ENCODE measurements around the gene RAD50.
"Not testable (repeated sequence)": the region's sequence is repeated elsewhere in the genome, so short reads cannot be mapped to it uniquely, and the experiment has no call there.

RAD50 gene

DNA sequence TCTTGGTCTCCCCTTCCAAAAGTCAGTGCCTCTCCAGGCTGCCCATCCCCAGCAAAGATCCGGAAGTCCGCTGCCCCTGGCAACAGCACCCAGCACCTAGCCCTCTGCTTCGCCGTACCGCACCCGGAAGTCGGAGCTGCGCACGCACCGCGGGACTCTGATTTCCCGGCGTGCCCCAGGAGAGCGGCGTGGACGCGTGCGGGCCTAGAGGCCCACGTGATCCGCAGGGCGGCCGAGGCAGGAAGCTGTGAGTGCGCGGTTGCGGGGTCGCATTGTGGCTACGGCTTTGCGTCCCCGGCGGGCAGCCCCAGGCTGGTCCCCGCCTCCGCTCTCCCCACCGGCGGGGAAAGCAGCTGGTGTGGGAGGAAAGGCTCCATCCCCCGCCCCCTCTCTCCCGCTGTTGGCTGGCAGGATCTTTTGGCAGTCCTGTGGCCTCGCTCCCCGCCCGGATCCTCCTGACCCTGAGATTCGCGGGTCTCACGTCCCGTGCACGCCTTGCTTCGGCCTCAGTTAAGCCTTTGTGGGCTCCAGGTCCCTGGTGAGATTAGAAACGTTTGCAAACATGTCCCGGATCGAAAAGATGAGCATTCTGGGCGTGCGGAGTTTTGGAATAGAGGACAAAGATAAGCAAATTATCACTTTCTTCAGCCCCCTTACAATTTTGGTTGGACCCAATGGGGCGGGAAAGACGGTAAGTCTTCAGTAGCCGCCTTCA is at the start of gene RAD50:
Gene RAD50, plus strand, starts transcription at position 215 of the 715 bp plus-strand sequence. Its CDS starts 348 bp downstream, at position 563.
- in situ Hi-C loops (cut with HindIII; ENCODE audit: low sequenced_read_pairs): no loop called here

GRCh38 chr5:132510076-132510475 is 46.7 kb upstream of the RAD50 start:
- in situ Hi-C loops (cut with HindIII; ENCODE audit: low sequenced_read_pairs): no loop called here

DNA sequence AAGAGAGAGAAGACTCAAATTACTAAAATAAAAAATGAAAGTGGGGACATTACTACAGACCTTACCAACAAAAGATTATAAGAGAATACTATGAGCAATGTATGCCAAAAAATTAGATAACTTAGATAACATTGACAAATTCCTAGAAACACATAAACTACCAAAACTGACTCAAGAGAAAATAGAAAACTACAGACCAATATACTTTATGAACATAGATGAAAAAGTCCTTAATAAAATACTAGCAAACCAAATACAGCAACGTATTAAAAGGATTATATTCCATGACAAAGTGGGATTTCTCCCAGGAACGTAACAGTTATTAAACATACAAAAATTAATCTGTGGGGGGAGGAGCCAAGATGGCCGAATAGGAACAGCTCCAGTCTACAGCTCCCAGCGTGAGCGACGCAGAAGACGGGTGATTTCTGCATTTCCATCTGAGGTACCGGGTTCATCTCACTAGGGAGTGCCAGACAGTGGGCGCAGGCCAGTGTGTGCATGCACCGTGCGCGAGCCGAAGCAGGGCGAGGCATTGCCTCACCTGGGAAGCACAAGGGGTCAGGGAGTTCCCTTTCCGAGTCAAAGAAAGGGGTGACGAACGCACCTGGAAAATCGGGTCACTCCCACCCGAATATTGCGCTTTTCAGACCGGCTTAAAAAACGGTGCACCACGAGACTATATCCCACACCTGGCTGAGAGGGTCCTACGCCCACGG is 43.0 kb upstream of the RAD50 start:
- in situ Hi-C loops (cut with HindIII; ENCODE audit: low sequenced_read_pairs): not testable (repeated sequence)

DNA sequence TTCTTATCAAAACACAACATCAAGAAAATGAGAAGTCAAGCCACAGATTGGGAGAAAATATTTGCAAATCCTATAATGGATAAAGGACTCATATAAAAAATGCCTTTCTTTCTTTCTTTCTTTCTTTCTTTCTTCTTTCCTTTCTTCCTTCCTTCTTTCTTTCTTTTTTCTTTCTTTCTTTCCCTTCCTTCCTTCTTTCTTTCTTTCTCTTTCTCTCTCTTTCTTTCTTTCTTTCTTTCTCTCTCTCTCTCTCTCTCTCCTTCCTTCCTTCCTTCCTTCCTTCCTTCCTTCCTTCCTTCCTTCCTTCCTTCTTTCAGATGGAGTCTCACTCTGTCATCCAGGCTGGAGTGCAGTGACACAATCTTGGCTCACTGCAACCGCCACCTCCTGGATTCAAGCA is 34.7 kb upstream of the RAD50 start:
- in situ Hi-C loops (cut with HindIII; ENCODE audit: low sequenced_read_pairs): not testable (repeated sequence)

DNA sequence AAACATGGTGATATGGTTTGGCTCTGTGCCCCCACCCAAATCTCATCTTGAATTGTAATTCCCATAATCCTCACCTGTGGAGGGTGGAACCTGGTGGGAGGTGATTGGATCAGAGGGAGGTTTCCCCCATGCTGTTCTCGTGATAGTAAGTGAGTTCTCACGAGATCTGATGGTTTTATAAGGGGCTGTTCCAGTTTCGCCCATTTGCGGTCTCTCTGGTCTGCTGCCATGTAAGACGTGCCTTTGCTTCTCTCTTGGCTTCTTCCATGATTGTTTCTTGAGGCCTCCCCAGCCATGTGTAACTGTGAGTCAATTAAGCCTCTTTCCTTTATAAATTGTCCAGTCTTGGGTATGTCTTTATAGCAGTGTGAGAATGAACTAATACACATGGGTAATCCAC is 31.9 kb upstream of the RAD50 start:
- in situ Hi-C loops (cut with HindIII; ENCODE audit: low sequenced_read_pairs): not testable (repeated sequence)

DNA sequence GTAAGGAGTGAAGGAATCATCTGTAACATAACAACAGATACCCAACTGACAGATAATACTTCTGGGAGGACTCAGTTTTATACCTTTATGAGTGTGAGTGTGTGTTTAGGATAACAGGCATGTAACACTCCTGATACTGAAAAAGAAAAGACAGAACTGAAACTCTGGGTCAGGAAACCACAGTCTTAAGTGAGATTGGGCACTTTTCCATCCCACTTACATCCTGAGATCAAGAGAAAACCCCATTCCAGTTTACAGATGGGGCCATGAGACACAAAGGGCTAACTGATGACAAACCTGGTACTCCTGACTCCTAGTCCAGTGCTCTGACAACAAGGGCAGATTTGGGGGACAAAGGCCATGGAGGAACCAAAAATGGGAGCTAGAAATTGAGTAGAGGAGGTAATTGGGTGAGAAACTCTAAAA is 31.5 kb upstream of the RAD50 start:
- in situ Hi-C loops (cut with HindIII; ENCODE audit: low sequenced_read_pairs): no loop called here

GRCh38 chr5:132526290-132526973 is 30.3 kb upstream of the RAD50 start:
- in situ Hi-C loops (cut with HindIII; ENCODE audit: low sequenced_read_pairs): no loop called here

- in situ Hi-C loops (cut with HindIII; ENCODE audit: low sequenced_read_pairs): no loop called here
Observed at GRCh38 chr5:132526974-132527564, 29.7 kb upstream of the RAD50 start.

DNA sequence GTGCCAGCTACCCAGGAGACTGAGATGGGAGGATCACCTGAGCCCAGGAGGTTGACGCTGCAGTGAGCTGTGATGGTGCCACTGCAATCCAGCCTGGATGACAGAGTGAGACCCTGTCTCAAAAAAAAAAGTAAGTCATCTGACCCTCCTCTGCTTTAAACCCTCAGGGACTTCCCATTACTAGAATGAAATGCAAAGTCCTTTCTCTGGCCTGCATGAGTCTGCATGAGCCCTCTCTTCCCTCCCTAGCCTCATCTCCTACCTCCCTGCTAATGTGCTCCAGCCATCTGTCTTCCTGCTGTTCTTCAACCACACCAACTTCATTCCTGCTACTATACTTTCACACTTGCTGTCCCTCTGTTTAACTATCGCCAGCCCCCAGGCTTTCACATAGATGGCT is 28.8 kb upstream of the RAD50 start:
- in situ Hi-C loops (cut with HindIII; ENCODE audit: low sequenced_read_pairs): no loop called here

- in situ Hi-C loops (cut with HindIII; ENCODE audit: low sequenced_read_pairs): no loop called here
Observed at GRCh38 chr5:132528866-132529634, 27.7 kb upstream of the RAD50 start.

- in situ Hi-C loops (cut with HindIII; ENCODE audit: low sequenced_read_pairs): no loop called here
Observed at GRCh38 chr5:132530946-132531345, 25.8 kb upstream of the RAD50 start.

GRCh38 chr5:132539716-132540115 is 17.1 kb upstream of the RAD50 start:
- in situ Hi-C loops (cut with HindIII; ENCODE audit: low sequenced_read_pairs): no loop called here

DNA sequence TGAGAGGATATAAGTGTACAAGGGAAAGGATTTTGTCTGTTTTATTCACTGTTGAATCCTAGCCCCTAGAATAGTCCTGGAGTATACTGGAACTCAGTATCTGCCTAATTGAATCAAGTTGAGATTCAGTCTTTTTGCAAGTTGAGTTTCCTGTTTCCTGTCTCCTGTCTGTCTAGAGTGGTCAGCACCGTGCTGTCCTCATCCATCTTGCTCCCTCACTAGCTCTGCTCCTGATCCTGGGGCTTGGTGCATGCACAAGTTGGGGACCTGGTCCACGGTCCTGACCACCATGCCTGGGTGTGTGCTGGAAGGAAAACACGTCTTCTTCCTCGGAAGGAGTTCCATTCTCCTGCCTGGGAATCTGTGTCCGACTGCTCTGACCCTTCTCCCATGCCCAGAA is 16.6 kb upstream of the RAD50 start:
- in situ Hi-C loops (cut with HindIII; ENCODE audit: low sequenced_read_pairs): no loop called here

DNA sequence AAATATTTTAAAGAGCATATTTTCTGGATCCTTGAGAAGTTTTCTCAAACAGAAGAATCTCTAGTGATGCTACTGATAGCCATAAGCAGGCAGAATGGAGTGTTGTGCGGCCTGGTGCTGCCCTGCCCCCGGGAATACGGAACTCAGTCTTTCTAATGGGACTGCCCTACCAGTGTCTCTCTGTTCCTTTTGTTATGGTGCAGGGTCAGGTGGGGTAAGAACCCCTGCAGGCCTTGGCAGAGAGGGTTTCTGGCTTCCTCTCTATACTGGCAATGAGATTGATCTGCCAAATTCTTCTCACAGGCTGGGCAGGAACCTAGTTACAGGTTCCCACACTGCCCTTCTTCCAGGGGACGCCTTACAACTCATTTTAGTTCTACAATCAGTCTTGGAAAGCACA is 16.0 kb upstream of the RAD50 start:
- in situ Hi-C loops (cut with HindIII; ENCODE audit: low sequenced_read_pairs): no loop called here

- in situ Hi-C loops (cut with HindIII; ENCODE audit: low sequenced_read_pairs): no loop called here
Observed at GRCh38 chr5:132543472-132544201, 13.1 kb upstream of the RAD50 start, which contains the start of gene IL5. Gene IL5, minus strand, starts transcription at chr5:132543522. Its CDS starts 44 bp downstream, at chr5:132543478.

DNA sequence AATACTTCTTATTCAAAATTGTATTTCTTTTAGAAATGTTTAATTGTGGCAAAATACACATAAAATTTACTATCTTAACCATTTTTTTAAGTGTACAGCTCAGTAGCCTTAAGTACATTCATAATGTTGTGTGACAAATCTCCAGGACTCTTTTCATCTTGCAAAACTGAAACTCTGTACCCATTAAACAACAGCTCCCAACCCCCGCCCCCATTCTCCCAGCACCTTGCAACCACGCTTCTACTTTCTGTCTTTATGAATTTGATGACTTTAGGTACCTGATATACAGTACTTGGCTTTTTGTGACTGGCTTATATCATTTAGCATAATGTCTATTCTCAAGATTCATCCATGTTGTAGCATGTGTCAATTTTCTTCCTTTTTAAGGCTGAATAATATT is 10.7 kb upstream of the RAD50 start:
- in situ Hi-C loops (cut with HindIII; ENCODE audit: low sequenced_read_pairs): no loop called here

- in situ Hi-C loops (cut with HindIII; ENCODE audit: low sequenced_read_pairs): no loop called here
Observed at GRCh38 chr5:132547269-132547668, 9.5 kb upstream of the RAD50 start.

DNA sequence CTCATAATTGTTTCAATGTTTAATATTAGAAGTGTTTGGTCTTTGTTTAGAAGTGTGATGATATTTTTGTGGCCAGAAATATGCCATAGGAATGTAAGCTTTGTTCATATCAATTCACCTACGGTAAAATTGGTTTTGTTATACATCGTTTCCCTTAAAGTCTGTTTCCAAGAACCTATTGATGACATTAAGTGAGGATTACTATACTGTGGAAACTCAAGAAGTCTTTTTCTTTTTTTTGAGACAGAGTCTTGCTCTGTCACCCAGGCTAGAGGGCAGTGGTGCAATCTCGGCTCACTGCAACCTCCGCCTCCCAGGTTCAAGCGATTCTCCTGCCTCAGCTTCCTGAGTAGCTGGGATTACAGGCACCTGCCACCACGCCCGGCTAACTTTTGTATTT is 7.9 kb upstream of the RAD50 start:
- in situ Hi-C loops (cut with HindIII; ENCODE audit: low sequenced_read_pairs): not testable (repeated sequence)

GRCh38 chr5:132549576-132549975 is 7.2 kb upstream of the RAD50 start:
- in situ Hi-C loops (cut with HindIII; ENCODE audit: low sequenced_read_pairs): no loop called here
